Keratinocyte (primary cell): Measurements from ENCODE around the gene HDHD5.

Experiments
- EZH2 ChIP-seq: IDR thresholded peaks from one replicate; pipeline ENCODE4 v1.6.1; 2012; ENCODE audit warnings: inconsistent platforms, mild to moderate bottlenecking, low read length, moderate library complexity
- TF ChIP-seq, protein P1 (sequence below), 3 experiments: IDR thresholded peaks in 1 of 3; conservative IDR thresholded peaks in 1 of 3; optimal IDR thresholded peaks in 1 of 3; 2 replicates in 2 of 3; 3 replicates in 1 of 3; pipeline versions ENCODE3 to v1.5.1; 2011; ENCODE audit warnings: low read length in 3 of 3, mild to moderate bottlenecking in 3 of 3, moderate library complexity in 2 of 3, control low read depth in 1 of 3, inconsistent platforms in 1 of 3; ENCODE audit not compliant: insufficient read depth in 2 of 3; ENCODE audit errors: extremely low read depth in 1 of 3

DNA sequence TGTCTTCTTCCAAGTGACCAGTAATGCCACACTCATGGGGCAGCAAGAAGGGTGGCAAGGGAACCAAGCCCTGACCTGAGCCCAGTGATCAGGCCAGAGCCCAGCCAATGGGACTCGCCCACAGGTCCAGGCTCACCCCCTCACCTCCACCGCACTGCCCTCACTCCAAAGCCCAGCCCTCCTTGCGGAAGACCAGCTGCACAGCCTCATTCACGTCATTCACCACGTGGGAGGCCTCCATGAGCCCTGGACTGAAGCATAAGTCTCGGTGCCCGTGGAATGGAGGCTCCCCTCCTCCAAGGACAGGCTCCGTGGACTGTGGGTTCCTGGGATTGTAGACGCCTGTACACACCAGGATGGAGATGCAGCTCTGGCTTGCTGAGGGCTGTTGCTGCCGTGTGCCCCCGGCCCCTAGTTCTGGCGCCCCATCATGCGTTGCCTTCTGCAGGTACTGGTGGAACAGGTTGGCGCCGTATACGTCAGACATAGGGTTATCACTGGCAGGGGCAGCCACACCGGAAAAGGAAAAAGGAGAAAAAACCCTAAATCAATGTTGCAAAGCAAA lies 21.1 kb downstream of the HDHD5 start:
- TF ChIP-seq, protein P1, sequence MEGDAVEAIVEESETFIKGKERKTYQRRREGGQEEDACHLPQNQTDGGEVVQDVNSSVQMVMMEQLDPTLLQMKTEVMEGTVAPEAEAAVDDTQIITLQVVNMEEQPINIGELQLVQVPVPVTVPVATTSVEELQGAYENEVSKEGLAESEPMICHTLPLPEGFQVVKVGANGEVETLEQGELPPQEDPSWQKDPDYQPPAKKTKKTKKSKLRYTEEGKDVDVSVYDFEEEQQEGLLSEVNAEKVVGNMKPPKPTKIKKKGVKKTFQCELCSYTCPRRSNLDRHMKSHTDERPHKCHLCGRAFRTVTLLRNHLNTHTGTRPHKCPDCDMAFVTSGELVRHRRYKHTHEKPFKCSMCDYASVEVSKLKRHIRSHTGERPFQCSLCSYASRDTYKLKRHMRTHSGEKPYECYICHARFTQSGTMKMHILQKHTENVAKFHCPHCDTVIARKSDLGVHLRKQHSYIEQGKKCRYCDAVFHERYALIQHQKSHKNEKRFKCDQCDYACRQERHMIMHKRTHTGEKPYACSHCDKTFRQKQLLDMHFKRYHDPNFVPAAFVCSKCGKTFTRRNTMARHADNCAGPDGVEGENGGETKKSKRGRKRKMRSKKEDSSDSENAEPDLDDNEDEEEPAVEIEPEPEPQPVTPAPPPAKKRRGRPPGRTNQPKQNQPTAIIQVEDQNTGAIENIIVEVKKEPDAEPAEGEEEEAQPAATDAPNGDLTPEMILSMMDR (optimal IDR thresholded peaks at IDR 0.05 in 1 of 3, IDR thresholded peaks at IDR 0.05 in 1 of 3, conservative IDR thresholded peaks at IDR 0.05 in 1 of 3; ENCODE audit: extremely low read depth in 1 of 3, insufficient read depth in 2 of 3, low read length in 3 of 3), result no peak
- no peak for TF ChIP-seq EZH2
